ENCODE data around the gene KMT2C.
"Not testable (repeated sequence)": the region's sequence is repeated elsewhere in the genome, so short reads cannot be mapped to it uniquely, and the experiment has no call there.

DNA sequence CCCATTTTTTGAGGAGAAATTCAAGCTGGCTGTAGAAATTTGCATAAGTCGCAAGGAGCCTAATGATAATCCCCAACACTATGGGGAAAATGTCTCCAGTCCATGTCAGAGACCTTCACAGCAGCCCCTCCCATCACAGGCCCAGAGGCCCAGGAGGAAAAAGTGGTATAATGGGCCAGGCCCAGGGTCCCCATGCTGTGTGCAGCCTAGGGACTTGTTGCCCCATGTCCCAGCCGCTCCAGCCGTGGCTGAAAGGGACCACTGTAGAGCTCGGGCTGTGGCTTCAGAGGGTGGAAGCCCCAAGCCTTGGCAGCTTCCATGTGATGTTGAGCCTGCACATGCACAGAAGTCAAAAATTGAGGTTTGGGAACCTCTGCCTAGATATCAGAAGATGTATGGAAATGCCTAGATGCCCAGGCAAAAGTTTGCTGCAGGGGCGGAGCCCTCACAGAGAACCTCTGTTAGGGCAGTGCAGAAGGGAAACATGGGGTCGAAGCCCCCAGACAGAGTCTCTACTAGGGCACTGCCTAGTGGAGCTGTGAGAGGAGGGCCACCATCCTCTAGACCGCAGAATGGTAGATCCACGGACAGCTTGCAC is 35.3 kb upstream of the KMT2C start:
- TF ChIP-seq, protein P1, sequence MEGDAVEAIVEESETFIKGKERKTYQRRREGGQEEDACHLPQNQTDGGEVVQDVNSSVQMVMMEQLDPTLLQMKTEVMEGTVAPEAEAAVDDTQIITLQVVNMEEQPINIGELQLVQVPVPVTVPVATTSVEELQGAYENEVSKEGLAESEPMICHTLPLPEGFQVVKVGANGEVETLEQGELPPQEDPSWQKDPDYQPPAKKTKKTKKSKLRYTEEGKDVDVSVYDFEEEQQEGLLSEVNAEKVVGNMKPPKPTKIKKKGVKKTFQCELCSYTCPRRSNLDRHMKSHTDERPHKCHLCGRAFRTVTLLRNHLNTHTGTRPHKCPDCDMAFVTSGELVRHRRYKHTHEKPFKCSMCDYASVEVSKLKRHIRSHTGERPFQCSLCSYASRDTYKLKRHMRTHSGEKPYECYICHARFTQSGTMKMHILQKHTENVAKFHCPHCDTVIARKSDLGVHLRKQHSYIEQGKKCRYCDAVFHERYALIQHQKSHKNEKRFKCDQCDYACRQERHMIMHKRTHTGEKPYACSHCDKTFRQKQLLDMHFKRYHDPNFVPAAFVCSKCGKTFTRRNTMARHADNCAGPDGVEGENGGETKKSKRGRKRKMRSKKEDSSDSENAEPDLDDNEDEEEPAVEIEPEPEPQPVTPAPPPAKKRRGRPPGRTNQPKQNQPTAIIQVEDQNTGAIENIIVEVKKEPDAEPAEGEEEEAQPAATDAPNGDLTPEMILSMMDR (conservative IDR thresholded peaks at IDR 0.05; ENCODE audit: low read length) = not testable (repeated sequence)
- not testable (repeated sequence) for TF ChIP-seq EZH2phosphoT487 (IDR thresholded peaks at IDR 0.05; ENCODE audit: borderline replicate concordance, low read depth, low read length)

All from OCI-LY7 (cell line).